Iris pigment epithelial cell (primary cell): ENCODE data around the gene FAM131B.

Source experiments
- DNase-seq: peaks from one replicate; pipeline ENCODE4 v3.0.0-alpha.2; 2011; ENCODE audit warnings: low read depth

Gene FAM131B

DNA sequence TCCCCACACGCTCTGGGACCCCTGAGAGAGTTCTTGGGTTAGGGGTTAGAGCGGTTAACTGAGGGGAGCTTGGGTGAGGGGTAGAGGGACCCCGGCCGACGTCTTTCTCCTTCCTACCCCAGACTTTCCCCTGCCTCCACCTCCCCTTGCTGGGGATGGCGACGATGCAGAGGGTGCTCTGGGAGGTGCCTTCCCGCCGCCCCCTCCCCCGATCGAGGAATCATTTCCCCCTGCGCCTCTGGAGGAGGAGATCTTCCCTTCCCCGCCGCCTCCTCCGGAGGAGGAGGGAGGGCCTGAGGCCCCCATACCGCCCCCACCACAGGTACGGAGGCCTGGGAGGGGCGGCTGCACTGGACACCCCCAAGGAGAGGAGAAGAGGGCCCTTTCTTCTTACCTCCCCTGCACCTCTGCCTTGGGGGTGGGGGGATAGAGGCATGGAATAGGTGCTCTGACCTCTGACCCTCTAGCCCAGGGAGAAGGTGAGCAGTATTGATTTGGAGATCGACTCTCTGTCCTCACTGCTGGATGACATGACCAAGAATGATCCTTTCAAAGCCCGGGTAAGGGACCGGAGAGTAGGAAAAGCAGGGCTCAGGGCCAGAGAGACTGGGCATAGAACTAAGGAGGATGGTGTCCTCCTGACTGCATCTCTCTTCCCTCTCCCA is 19.7 kb upstream of the FAM131B start:
- DNase-seq = no peak

DNA sequence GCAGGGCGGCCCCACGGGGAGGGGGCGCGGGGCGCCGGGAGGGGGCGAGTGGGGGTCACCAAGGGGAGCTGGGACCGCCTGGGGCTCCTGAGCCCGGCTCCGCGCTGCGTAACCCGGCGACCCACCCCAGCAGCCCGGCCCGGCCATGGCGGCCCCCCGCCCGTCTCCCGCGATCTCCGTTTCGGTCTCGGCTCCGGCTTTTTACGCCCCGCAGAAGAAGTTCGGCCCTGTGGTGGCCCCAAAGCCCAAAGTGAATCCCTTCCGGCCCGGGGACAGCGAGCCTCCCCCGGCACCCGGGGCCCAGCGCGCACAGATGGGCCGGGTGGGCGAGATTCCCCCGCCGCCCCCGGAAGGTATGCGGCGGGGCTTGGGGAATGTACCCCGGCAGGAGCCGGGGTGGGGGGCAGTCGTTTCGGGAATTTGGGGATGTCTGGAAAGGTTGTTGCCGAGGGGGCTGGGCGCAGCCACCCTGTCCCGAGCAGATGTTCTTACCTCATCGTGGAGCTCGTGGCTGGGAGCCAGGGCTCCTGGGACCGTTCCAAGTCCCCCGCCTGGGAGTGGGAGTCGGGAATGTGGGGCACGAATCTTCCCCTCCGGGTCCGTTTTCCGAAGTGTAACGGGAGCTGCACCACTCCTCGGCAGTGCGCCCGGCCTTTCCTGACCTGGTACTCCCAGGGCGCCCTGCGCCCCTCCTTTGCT is 19.1 kb upstream of the FAM131B start:
- peak; percentile 78 for DNase-seq

DNA sequence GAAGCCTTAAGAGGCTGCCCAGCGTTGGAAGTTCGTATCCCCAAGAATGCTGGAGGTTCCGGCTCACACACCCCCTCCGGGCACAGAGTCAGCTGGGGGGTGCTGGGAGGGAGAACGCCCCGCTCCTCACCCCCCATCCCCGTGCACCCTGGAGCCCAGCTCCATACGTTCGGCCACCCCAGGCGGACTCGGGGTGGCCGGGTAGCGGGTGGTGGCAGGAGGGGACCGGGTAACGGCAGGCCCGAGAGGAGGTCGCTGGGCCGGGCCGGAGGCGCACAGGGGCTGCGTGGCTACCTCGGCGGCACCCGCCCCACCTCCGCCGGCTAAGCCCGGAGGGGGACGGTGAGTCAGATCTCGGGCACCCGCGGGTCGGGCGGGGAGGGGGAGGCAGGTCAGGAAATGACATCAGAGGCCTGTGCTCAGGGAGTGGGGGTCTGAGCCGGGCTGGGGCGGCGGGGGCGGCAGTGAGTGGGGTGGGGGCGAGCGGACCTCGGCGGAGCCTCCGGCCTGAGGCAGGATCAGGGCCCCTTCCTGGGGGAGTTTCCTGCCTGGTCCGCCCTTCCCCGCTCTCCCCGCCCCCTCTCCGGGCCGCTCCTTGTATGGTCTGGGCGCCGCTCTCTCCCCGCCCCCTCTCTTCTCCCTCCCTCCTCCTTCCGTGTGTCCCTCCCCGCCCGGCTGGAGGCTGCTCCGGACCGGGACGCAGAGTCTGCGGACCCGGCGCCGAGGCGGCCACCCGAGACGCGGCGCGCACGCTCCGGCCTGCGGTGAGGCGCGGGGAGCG is 18.3 kb upstream of the FAM131B start, which contains the start of gene ZYX:
ZYX (plus strand) TSS at position 700 of the 781 bp plus-strand sequence. CDS start 227 bp downstream, outside the sequence.
- DNase-seq = peak; percentile 98

DNA sequence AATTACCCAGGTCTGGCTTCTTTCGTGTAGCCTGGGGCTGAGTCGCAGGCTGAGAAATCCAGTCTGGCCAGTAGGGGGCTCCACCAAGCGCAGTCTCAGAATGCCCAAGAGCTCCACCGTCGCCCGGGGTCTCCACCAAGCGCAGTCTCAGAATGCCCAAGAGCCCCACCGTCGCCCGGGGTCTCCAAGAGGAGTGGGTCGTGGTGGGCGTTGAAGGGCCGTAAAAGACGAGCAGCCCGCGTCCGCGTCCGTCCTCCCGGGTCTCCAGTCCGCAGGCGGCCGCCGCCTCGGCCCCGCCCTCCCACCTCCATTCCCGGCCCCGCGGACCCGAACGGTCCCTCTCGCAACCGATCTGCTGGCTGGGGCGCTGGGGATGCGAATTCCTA is 17.7 kb upstream of the FAM131B start:
- peak; percentile 84 for DNase-seq

DNA sequence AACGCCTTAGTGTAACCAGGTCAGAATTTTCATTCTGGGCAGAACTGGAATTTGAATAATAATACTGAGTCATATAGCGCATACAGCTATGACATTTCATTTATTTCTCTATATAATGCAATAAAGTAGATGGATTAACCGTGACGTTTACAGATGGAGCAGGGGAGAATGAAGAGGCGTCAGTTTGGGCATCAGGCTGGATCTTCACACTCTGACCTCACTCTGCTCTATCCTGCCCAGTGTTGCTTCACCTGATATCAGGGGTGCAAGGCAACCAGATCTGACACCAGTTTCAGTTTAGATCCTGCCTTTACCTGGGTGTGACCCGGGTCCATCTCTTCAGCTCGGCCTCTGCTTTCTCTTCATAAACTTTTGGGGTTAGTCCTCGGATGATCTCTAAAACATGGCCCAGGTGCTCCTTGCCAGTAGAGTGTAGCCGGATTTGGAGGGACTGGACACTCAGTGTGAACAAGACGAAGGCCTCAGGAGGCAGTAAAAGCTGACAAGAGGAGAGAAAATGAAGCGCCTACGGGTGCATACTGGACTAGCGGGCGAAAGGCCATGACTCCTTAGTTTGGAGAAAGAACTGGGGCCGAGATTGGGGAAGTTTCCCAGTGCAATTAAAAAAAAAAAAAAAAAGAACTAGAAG is 17.2 kb upstream of the FAM131B start:
- no peak for DNase-seq

DNA sequence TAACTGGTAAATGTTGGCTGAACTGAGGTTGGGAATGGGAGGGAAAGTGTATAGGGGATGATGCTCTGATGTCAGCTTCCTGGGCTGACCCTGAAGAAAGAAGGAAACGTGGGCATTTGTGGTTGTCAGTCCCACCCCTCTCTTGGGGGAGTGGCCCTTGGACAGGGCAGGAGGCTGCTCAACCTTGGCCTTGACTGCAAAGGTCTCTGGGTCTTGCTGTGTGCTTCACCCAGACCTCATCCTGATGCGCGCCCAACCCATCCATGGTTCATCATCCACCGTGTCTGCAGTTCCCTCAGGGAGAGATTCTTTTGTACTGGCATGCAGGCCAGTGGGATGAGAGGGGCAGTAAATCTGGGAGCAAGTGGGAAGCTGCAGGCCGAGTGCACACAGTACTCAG is 13.9 kb upstream of the FAM131B start:
- no peak for DNase-seq

DNA sequence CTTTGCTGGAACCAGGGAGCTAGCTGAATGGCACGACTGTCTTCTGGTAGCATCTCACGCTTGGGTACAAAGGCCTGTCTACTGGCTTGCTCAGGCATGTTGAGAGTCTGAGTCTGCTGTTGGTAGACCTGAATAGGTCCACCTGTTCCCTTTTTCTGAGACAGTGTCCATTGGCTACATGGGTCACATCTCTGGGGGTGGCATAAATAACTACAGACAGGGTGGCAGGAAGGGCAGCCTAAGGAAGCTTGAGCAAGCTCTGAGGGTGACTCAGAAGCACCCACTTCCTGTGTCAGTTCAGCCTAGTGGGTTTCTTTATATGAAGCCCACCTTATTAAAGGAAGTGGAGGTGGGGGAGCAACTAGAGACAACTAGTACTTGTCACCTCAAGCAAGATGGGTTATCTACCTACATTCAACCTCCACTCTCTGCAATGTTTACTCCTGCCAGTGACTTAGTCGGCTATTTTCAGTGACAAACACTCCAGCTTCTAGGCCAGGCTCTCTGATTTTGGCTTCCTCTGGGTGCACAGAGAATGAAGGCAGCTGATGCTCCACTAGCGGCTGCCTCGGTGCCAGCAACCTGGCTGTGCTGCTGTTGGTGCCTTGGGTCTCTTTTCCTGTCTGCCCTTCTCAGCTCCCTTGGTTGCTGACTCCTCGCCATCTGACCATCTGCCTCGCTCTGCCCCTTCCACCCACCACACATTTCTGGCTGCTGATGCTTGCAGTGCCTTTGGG is 13.0 kb upstream of the FAM131B start:
- no peak for DNase-seq

DNA sequence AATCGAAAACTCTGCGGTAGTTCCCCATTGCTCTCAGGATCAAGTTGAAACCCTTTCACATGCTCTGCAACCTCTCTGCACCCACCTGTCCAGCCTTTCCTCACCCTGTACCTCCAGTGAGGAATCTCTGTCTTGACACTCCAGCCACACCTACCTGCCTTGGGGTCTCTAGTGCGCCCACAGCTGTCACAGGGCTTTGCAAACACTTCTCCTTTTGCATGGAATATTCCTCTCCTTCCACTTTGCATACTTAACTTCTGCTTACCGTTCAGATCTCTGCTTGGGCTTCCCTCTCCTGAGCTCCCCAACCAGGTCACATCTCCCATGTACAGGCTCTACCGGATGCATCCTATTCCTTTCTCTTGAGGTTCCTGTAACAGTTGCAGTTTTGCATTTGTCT is 12.0 kb upstream of the FAM131B start:
- no peak for DNase-seq

DNA sequence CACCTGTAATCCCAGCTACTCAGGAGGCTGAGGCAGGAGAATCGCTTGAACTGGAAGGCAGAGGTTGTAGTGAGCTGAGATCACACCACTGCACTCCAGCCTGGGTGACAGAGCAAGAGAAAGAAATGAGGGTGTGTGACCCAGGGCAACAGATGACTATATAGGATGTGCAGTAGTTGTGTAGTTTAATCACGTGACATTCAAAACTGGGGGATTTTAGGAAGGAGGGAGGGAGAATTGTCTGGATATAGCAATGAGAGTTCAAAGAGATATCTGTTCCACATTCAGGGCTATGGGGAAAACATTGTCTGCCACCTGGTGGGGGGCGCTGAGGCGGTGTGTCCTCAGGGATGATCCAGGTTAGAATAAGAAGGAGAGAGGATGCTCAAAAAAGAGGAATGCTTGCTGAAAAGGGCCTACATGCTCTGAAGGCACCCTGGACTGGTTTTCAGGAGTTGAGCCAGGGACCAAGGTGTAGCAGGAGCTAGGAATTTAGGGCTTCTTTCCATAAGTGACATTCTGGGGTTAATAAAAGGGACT is 10.8 kb upstream of the FAM131B start:
- no peak for DNase-seq

DNA sequence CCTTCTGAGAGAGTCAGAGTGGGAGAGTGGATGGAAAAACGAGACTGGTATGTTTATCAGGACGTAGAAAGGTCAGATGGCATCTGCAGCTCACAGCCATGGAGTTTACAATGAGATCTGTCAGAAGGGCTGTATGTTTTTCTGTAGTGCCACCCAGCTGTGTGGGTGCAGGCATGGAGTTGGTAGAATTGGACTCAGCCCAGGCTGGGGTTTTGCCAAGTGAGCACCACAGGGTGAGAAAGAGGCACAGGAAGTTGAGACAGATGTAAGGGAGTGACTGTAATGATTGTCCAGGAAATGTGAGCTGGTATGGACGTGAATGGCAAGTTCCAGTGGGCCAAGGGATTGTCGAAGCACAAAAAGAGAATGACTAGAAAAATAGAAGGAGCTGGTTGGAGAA is 9.6 kb upstream of the FAM131B start:
- no peak for DNase-seq

DNA sequence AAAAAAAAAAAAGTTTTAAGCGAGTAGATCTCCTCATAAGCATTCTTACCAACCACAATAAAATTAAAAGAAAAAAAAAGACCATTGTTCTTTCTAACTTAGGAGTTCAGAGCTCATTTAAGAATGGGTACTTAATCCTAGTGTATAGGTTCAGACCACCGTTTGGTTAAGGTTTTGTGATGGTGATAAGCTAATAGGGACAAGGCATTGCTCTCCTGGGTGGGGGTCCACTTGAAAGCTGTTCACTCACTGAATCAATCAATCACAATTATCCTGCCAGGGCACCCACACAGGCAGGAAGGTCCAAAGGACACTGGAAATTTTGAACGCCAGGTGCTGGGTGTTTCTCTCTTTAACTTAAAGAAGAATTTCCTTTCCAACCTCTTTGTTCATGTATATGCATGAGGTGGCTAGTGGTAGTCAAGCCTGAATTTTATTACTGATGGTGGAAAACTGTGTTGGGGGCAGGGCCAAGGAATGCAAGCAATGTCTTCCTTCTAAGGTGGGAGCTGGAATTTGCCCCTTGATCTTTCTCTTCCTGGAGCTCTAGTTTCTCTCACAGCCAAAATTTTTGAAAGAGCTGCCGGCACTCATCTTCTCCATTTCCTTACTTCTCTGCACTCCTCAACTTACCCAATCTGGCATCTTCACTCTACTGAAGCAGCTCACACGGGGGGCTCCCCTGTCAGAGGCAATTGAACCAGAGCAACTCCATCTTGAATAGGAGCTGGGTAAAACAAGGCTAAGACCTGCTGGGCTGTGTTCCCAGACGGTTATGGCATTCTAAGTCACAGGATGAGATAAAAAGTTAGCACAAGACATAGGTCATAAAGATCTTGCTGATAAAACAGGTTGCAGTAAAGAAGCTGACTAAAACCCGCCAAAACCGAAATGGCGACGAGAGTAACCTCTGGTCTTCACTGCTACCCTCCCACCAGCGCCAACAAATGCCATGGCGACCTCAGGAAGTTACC is 7.5 kb upstream of the FAM131B start:
- no peak for DNase-seq

DNA sequence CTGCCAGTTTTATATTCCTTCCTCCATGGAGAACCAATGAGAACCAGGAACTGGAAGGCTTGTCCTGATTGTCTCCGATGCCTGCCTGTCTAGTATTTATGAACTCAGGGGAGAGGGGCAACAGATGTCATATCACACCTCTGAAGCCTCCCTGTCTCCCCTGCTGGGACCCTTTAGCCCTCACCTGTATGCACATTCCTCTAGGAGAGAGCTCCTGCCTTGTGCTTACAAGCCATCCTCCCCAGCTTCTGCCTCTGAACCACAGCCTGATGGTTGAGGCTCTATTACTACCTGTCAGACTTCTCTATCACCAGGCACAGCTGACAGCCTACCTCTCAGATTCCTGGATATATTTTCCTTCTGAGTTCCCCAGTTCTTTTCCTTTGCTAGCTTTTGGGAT is 5.9 kb upstream of the FAM131B start:
- DNase-seq = no peak

DNA sequence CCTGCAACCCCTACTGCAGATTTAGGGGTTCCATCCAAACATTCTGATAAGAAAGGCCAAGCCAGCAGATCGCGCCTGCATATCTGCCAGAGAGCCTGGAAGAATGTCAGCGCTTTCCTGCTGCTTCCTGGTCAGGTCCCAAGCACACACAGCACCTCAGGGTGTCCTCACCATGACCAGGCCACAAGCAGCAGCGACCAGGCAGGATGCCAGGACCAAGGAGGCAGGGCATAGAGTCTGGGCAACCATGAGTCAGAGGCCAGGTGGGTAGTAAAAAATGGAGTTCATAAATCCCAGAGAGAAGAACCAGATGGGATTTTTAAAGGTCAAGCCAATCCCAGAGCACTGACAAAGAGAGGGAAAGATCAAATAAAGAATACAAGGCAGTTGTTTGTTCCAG is 5.5 kb upstream of the FAM131B start:
- no peak for DNase-seq

DNA sequence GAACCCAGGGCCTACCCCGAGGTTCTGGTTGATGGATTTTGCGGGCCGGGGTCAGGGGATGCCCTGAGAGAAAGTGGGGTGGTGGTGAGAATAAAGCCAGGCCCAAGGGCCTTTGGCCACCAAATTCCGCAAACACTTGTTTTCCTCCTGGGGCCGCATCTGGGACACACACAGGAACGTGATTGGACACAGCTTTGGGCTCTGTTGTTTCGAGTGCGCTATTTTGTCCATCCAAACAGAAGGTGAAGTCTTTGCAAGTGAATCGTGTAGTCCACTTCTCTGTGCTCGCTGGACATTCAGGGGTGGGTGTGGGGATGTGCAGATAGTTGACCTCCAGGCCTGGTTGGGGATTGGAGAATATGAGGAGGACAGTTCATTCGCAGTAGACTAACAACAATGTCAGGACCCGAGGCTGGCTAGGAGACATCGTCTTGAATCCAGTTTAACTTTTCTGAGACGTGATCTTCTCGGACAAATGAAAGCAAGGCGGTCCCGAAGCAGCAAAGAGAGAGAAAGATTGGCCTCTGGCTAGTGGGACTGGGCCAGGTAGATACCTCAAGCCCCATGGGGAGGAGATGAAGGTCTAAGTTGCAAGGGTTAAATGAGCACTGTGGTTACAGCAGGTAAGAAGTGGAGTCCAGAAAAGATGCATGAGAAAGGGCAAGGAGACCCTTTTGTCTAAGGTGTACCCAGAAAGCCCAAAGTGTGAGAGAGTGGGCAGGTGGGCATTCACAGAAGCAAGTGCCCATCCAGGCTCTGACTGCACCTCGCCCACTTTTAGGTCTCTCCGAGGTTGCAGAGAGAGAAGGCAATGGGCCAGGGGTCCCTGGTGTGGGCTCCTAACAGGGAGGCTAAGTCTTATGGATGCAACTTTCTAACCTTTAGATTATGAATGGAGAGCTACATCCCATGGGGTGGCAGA is 764 bp upstream of the FAM131B start:
- no peak for DNase-seq

DNA sequence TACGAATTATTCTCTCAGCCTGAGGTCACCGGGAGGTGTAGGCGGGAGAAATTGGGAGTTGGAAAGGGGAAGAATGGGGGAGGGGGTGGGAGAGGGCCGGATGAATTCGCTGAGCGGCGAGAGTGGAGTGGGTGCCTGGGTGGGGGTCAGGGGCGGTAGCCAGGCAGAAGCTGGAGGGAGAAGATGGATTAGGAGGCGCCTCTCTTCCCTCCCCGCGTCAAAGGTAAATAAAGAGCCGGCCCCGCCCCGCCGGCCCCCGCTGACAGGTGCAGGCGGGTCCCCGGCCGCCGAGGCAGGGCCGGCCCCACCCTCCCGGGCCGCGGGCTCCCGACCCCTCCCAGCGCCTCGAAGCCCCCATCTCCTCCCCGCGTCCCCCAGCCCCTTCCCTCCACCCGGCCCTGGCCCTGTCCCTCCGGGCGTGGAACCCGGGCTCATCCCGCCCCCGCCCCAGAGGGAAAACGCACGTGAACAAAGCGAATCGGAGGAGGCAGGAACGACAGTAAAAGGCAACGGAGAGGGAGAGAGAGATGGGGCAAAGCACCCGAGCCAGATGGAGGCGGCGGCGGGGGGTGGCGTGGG is 872 bp downstream of the FAM131B start:
- no peak for DNase-seq

DNA sequence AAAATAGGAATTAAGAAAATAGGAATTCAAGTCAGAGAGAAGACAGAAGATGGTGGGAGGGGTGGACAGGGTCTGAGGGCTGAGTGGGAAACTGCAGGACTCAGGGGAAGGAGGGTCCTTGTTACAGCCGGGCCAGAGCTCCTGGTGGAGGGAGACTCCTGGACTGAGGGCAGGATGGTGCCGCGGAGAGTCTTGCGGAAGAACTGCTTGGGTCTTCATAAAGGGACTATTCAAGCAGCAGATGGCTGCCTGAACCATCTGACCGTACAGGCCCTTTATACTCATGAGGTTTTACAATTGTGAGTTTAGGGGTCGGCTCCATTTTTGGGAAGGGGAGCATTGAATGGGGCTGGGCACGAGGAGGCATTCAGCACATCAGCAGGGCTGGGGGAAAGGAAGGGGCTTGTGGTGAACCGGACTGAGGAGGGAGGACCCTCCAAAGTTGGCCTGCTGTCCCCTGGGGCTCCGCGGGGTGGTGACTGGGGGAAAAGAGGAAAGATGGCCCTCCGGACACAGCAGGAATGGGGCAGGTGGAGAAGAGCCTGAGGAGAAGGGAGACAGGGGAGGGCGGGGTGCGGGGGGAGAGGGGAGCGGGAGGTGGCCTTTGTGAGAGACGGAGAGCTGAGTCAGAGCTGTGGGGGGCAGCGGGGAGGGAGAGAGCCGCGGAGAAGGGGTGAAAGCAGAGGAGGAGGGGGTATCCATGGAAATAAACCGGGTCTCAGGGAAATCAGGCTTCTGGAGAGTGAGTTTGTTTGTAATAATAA is 1.5 kb downstream of the FAM131B start:
- no peak for DNase-seq

DNA sequence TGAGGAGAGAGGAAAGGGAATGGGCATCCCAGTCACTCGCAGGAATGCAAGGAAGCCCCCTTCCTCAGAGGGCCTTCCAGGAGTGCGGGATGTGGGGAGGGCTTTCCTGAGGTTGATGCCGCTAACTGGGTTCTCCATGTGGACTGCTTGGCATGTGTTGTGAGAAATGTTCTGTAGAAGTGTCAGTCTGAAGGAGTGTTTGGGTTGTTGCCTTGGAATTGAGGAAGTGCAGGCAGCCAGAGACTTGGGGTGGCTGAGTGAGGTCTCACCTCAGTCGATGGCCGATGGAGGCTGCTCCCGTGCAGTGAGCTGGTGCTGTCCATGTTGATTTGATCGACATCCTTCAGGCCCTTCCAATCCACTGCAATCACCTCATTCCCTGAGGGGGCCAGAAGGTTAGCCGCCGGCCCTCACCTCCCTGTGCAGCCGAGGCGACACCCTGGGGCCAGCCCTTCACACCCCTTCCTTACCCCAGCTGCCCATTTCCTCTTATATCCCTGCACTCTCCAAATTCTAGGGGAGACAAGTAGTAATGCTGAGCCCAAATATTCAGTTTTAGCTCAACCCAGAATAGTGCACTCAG is 2.7 kb downstream of the FAM131B start:
- DNase-seq = no peak

DNA sequence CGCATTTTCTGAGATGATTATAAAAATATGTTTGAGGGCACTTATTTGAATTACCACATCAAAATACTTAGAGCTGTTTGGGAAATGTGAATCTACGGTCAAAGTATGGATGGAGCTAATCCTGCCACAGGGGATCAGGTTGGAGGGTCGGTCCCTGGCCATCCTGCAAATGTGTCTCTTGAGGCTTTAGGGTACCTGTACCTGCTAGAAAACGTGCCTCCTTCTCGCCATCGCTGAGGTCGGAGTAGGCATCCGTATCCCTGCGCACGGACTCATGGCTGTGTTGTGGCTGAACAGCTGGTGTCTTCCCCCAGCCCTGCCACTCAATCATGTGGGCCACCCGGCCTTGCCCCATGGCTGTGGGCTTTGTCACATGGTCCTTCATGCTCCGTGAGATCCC is 3.9 kb downstream of the FAM131B start:
- DNase-seq = no peak
